HG03045 (cell line): ENCODE data around the gene C2orf81.
"Not testable (repeated sequence)": the region's sequence is repeated elsewhere in the genome, so short reads cannot be mapped to it uniquely, and the experiment has no call there.

Experiments
- ATAC-seq: cut with Tn5 transposase; IDR thresholded peaks from one replicate; pipeline ENCODE4 v1.9.1; 2021; ENCODE audit warnings: mild to moderate bottlenecking, moderate library complexity; ENCODE audit not compliant: unreplicated experiment

C2orf81 gene

GRCh38 chr2:74421221-74421870 is at the start of gene C2orf81, which contains the start of gene WDR54:
Gene C2orf81, minus strand, starts transcription at chr2:74421619. Its CDS starts 59 bp downstream, at chr2:74421560.
Gene WDR54, plus strand, starts transcription at chr2:74421730. Its CDS starts 424 bp downstream, at chr2:74422154.
- peak; percentile 91 for ATAC-seq

DNA sequence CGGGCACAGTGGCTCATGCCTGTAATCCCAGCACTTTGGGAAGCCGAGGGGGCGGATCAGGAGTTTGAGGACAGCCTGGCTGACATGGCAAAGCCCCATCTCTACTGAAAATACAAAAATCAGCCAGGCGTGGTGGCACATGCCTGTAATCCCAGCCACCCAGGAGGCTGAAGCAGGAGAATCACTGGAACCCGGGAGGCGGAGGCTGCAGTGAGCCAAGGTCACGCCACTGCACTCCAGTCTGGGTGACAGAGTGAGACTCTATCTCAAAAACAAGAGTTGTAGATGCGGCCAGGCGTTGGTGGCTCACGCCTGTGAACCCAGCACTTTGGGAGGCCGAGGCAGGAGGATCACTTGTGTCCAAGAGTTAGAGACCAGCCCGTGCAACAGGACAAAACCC is 49.3 kb upstream of the C2orf81 start:
- not testable (repeated sequence) for ATAC-seq

DNA sequence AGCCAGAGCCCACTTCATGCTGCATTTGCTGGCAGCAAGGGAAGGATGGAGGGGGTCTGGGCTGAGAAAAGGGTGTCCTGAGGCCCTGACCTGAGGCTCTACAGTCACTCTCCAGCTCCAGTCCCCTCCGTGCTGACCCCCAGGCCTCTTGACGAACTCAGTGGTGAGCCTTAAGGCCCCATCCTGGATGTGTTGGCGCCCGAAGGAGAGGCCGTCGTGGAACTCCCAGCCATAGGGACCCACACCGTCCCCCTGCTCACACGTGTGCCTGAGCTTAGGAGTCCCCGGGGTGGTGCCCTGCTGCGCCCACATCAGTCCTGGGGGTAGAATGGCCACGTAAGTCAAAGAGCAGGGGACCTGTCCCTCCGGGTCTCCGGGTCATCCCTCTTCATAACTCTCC is 43.0 kb upstream of the C2orf81 start:
- ATAC-seq, result no peak

GRCh38 chr2:74462786-74463105 is 41.3 kb upstream of the C2orf81 start:
- ATAC-seq, result no peak

DNA sequence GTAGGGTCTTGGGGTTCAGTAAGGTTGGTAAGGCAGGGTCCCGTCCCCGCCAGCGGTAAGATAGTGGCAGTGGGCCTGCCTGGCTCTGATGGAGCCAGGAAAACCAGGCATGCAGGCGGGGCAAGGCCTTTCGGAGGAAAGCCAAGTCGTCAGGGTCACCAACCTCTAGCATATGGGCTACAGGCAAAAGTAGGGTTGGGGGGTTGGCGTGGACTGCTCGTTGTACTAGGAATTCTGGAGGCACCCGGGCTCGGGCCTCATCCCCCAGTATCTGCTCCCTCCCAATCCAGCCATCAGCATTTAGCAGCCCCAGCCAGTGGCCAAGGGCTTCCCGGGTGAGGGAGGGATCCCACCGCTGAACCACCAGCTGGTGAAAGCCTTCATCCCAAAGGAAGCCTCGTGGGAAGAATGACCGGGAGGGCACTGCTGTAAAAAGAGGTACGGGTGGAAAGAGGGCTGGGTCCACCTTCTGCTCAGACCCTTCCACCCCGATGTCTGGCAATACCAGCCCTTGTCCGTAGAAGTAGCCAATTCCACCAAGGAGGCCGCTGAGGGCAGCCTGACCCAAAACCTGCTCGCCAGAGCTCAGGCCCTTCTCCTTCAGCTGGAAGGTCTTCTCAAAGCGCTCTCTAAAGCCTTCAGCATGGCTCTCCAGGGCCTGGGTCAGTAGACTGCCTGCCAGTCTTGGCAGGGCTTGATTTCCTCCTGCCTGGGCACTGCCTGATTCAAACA is 40.8 kb upstream of the C2orf81 start:
- no peak for ATAC-seq

DNA sequence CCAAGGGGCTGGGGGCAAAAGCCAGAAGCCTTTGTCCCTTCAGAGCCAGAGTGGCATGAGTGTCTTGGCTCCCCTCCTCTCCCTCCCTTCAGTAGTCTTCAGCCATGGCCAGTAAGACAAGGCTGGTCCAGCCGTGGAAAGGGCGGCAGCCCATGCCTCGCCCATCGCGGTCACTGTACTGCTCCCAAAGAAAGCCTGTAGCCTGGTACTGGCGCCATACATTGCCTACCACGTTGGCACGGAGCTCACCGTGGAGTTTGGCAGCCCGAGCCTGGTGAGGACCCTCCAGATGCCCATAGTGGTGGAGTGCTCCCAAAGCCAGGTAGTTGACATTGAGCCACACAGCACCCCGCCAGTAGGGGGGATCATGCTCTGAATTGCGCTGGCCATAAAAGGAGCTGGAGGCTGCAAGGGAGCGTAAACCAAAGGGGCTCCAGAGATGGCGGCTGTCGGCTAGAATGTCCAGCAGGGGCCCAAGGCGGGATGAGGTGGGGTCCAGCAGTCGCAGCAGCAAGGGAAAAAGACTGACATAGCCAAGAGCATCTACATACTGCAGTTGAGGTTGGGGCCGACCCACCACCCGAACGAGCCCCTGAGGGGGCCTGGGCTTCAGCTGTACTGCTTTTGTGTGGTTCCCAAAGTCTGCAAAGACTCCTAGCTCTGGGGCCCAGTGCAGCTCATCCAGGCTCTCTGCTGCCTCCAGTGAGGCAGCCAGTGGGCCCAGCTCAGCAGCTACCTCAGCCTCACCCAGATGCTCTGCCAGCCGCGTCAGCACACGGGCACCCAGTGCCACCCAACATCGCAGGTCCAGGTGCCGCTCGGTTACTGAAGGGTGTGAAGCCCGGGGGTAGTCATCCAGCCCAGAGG is 40.0 kb upstream of the C2orf81 start:
- no peak for ATAC-seq

DNA sequence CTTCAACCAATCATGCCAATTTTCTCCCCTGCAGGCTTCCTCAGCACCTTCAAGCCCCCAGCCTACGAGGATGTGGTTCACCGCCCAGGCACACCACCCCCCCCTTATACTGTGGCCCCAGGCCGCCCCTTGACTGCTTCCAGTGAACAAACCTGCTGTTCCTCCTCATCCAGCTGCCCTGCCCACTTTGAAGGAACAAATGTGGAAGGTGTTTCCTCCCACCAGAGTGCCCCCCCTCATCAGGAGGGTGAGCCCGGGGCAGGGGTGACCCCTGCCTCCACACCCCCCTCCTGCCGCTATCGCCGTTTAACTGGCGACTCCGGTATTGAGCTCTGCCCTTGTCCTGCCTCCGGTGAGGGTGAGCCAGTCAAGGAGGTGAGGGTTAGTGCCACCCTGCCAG is 38.8 kb upstream of the C2orf81 start:
- not testable (repeated sequence) for ATAC-seq

- ATAC-seq, result not testable (repeated sequence)
Measured at GRCh38 chr2:74459503-74460118, 38.2 kb upstream of the C2orf81 start.

DNA sequence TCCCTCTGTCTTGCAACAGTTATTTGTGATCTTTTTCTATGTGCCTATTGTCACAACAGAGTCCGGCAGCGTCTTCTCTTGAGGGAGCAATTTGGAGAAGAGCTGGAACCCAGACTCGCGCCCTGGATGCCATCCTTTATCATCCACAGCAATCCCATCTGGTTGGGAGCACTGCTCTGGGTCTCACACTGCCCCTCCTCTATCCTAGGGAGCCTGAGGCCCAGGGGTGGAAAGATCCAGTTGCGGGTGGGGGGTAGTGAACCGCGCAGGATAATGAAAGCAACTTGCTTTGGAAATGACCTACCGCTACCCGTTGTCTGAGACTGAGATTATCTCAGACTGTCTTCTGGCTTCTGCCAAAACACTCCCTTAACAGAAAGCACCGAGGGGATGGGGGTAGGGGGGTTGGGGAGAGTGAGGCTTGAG is 37.5 kb upstream of the C2orf81 start:
- ATAC-seq, result no peak

DNA sequence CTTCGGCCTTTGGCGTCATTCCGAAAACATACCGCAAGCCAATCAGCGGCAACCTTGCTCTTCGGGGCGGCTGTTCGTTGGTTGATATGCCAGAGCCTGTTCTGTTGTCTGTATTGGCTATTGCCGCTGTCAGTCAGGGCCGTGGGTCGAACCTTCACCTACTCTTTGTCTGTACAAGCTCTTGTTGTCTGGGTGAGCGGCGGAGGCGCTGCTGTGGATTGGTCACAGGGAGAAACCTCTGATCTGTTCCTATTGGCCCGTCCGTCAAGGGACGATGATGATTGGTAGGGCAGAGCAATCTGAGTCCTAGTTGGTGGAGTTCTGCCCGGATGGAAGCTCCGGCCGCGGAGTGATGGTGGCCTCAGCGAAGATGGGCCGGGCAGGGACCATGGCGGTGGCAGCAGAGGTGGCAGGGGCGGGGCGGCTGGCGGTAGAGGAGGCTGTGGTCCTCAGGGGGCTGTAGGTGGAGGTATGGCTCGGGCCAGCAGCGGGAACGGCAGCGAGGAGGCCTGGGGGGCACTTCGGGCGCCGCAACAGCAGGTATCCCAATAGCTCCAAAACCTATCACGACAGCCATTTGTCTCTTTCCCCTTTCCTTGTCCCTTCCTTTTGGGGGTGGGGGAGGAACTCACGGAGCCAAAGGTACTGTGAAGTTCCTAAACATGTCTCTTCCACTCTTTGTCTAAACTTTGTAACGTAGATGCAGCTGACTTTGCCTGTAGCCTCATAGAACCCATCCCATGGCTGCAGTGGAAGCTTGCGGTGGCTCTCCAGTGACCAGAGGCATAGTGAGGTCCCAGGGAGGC is 36.9 kb upstream of the C2orf81 start, which contains the start of gene WBP1:
WBP1 (plus strand) TSS at position 307 of the 806 bp plus-strand sequence; CDS start at position 472, 165 bp downstream.
- peak; percentile 85 for ATAC-seq

DNA sequence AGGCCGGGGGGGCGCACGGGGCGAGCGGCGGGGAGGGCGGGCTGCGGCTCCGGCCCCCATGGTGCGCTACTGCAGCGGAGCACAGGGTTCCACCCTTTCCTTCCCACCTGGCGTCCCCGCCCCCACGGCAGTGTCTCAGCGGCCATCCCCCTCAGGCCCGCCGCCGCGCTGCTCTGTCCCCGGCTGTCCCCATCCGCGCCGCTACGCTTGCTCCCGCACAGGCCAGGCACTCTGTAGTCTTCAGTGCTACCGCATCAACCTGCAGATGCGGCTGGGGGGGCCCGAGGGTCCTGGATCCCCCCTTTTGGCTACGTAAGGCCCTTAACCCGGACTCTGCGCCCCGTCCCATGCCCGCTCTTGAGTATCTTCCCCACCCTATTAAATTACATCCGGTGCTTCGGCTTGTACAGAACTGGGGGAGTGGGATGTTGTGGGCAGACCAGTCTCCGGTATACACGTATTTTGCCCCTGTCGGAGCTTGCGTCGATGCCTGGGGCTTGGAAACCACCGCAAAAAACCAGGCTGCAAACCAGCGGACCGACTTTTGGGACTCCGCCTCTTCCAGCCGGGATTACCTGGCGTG is 36.2 kb upstream of the C2orf81 start:
- peak; percentile 40 for ATAC-seq

DNA sequence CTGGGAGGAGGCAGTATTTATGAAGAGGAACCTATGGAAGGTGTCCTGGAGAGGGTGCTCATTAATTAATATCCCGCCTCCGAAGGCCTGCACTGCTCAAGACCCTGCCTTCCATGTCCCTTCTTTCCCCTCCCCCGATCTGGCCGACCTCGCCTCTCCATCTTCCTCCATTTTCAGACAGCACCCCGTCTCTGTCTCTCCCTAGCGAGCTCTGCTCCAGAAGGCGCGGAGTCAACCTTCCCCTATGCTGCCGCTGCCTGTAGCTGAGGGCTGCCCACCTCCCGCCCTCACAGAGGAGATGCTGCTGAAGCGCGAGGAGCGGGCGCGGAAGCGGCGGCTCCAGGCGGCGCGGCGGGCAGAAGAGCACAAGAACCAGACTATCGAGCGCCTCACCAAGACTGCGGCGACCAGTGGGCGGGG is 35.7 kb upstream of the C2orf81 start:
- ATAC-seq, result no peak

DNA sequence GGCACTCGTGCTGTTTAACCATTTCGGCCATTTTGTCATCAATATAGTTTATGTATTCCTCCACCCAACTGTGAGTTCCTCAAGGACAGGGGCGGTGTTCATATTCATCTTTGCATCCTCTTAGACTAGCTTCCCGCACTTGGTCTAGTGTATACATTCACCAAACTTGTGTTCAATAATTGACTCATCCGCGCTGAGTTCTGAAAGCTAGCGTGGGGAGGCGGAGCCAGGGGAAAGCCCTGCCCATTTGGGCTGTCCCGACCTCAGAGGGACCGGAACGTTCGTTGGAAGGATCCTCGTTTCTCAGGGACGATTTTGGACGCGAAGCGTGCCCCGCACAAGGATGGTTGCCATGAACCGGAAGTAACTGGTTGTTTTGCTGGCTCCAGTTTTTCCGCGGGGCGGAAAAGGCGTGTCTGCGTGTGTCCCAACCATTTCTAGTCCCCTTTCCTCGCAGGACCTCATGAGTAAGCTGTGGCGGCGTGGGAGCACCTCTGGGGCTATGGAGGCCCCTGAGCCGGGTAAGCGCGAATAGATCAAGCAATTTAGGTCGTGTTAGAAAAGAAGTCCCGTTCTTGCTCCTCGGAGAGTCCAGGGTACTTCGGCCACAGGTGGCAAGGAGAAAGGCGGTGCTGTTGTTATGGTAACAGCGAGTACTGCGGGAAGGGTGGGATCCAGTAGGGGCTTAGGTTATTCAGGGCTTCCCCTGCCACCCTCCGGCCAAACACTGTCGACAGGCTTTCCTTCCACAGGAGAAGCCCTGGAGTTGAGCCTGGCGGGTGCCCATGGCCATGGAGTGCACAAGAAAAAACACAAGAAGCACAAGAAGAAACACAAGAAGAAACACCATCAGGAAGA is 33.5 kb upstream of the C2orf81 start, which contains the start of gene INO80B:
INO80B (plus strand) TSS at position 434 of the 858 bp plus-strand sequence; CDS start at position 464, 30 bp downstream.
- ATAC-seq, result peak; percentile 36

- no peak for ATAC-seq
Measured at GRCh38 chr2:74450570-74451190, 29.3 kb upstream of the C2orf81 start.

DNA sequence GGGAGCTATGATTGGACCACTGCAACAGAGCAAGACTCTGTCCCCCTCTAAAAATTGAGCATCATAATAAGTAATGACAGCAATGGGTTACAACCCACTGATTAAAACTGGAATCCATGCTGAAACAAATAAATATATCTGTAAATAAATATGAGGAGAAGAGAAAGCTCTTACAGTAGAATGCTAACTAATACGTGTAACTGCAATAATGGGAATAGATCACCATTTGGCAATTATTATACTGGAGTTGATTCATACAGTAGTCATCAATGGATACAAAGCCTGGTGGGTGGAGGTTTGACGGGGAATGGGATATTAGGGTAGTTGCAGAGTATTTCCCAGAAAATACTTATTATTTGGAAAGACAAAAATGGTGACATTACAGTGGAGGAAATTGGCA is 27.4 kb upstream of the C2orf81 start:
- ATAC-seq, result no peak

GRCh38 chr2:74447230-74447999 is 26.0 kb upstream of the C2orf81 start:
- ATAC-seq, result no peak
